ENCODE results near the gene RRP12.
A peak's percentile ranks its signal among the peaks of the same experiment; 100 is the strongest.
"Not testable (repeated sequence)": the region's sequence is repeated elsewhere in the genome, so short reads cannot be mapped to it uniquely, and the experiment has no call there.

Gene RRP12

GRCh38 chr10:97353945-97354344, 47.2 kb downstream of the RRP12 start:
- peaks cover 12 to 23% of the 10 kb centered on the region in 2 donors for H3K36me3 ChIP-seq (ENCODE audit: control insufficient read depth in 1 of 2, insufficient read depth in 2 of 2, low read length in 2 of 2)
- H3K27ac ChIP-seq (ENCODE audit: low read length): no peak overlapping the region
- H3K27me3 ChIP-seq (ENCODE audit: low read depth, low read length): no peaks in the 10 kb centered on the region
- peaks cover 0 to 16% of the 10 kb centered on the region in 2 donors for H3K4me1 ChIP-seq (ENCODE audit: control insufficient read depth in 1 of 2, insufficient read depth in 2 of 2, low read length in 2 of 2)
- no peaks in the 10 kb centered on the region for H3K9me3 ChIP-seq (ENCODE audit: control insufficient read depth in 1 of 2, low read length in 2 of 2)
- H3K4me3 ChIP-seq (ENCODE audit: low read depth in 1 of 2, low read length in 2 of 2): no peak overlapping the region

- H3K4me3 ChIP-seq (ENCODE audit: low read depth in 1 of 2, low read length in 2 of 2): no peak overlapping the region
- no peaks in the 10 kb centered on the region for H3K36me3 ChIP-seq (ENCODE audit: control insufficient read depth in 1 of 2, insufficient read depth in 2 of 2, low read length in 2 of 2)
- H3K9me3 ChIP-seq (ENCODE audit: control insufficient read depth in 1 of 2, low read length in 2 of 2): no peaks in the 10 kb centered on the region
- H3K27ac ChIP-seq (ENCODE audit: low read length): no peak overlapping the region
- H3K4me1 ChIP-seq (ENCODE audit: control insufficient read depth in 1 of 2, insufficient read depth in 2 of 2, low read length in 2 of 2): peaks cover 0 to 4% of the 10 kb centered on the region in 2 donors
- H3K27me3 ChIP-seq (ENCODE audit: low read depth, low read length): no peaks in the 10 kb centered on the region
Observed at GRCh38 chr10:97349752-97350513, 51.2 kb downstream of the RRP12 start.

GRCh38 chr10:97347317-97347716, 53.8 kb downstream of the RRP12 start:
- no peaks in the 10 kb centered on the region for H3K27me3 ChIP-seq (ENCODE audit: low read depth, low read length)
- no peaks in the 10 kb centered on the region for H3K36me3 ChIP-seq (ENCODE audit: control insufficient read depth in 1 of 2, insufficient read depth in 2 of 2, low read length in 2 of 2)
- H3K4me3 ChIP-seq (ENCODE audit: low read depth in 1 of 2, low read length in 2 of 2): no peak overlapping the region
- H3K9me3 ChIP-seq (ENCODE audit: control insufficient read depth in 1 of 2, low read length in 2 of 2): no peaks in the 10 kb centered on the region
- H3K27ac ChIP-seq (ENCODE audit: low read length): no peak overlapping the region
- H3K4me1 ChIP-seq (ENCODE audit: control insufficient read depth in 1 of 2, insufficient read depth in 2 of 2, low read length in 2 of 2): peaks cover 0 to 4% of the 10 kb centered on the region in 2 donors

GRCh38 chr10:97343664-97344063, 57.5 kb downstream of the RRP12 start:
- not testable (repeated sequence) for H3K4me1 ChIP-seq (ENCODE audit: control insufficient read depth in 1 of 2, insufficient read depth in 2 of 2, low read length in 2 of 2); H3K36me3 ChIP-seq (ENCODE audit: control insufficient read depth in 1 of 2, insufficient read depth in 2 of 2, low read length in 2 of 2); H3K27ac ChIP-seq (ENCODE audit: low read length); H3K4me3 ChIP-seq (ENCODE audit: low read depth in 1 of 2, low read length in 2 of 2); H3K9me3 ChIP-seq (ENCODE audit: control insufficient read depth in 1 of 2, low read length in 2 of 2); H3K27me3 ChIP-seq (ENCODE audit: low read depth, low read length)

- peaks cover 0 to 4% of the 10 kb centered on the region in 2 donors for H3K4me1 ChIP-seq (ENCODE audit: control insufficient read depth in 1 of 2, insufficient read depth in 2 of 2, low read length in 2 of 2)
- H3K36me3 ChIP-seq (ENCODE audit: control insufficient read depth in 1 of 2, insufficient read depth in 2 of 2, low read length in 2 of 2): no peaks in the 10 kb centered on the region
- no peak overlapping the region for H3K27ac ChIP-seq (ENCODE audit: low read length)
- H3K9me3 ChIP-seq (ENCODE audit: control insufficient read depth in 1 of 2, low read length in 2 of 2): no peaks in the 10 kb centered on the region
- H3K27me3 ChIP-seq (ENCODE audit: low read depth, low read length): no peaks in the 10 kb centered on the region
- no peak overlapping the region for H3K4me3 ChIP-seq (ENCODE audit: low read depth in 1 of 2, low read length in 2 of 2)
Observed at GRCh38 chr10:97341416-97341815, 59.7 kb downstream of the RRP12 start.

- peaks cover 0 to 5% of the 10 kb centered on the region in 2 donors for H3K4me1 ChIP-seq (ENCODE audit: control insufficient read depth in 1 of 2, insufficient read depth in 2 of 2, low read length in 2 of 2)
- H3K27me3 ChIP-seq (ENCODE audit: low read depth, low read length): no peaks in the 10 kb centered on the region
- no peak overlapping the region for H3K27ac ChIP-seq (ENCODE audit: low read length)
- no peaks in the 10 kb centered on the region for H3K9me3 ChIP-seq (ENCODE audit: control insufficient read depth in 1 of 2, low read length in 2 of 2)
- no peak overlapping the region for H3K4me3 ChIP-seq (ENCODE audit: low read depth in 1 of 2, low read length in 2 of 2)
- H3K36me3 ChIP-seq (ENCODE audit: control insufficient read depth in 1 of 2, insufficient read depth in 2 of 2, low read length in 2 of 2): no peaks in the 10 kb centered on the region
Observed at GRCh38 chr10:97338041-97338440, 63.1 kb downstream of the RRP12 start.

- no peak overlapping the region for H3K4me3 ChIP-seq (ENCODE audit: low read depth in 1 of 2, low read length in 2 of 2)
- H3K36me3 ChIP-seq (ENCODE audit: control insufficient read depth in 1 of 2, insufficient read depth in 2 of 2, low read length in 2 of 2): no peaks in the 10 kb centered on the region
- H3K9me3 ChIP-seq (ENCODE audit: control insufficient read depth in 1 of 2, low read length in 2 of 2): no peaks in the 10 kb centered on the region
- H3K27ac ChIP-seq (ENCODE audit: low read length): no peak overlapping the region
- no peaks in the 10 kb centered on the region for H3K27me3 ChIP-seq (ENCODE audit: low read depth, low read length)
- peaks cover 5 to 12% of the 10 kb centered on the region in 2 donors for H3K4me1 ChIP-seq (ENCODE audit: control insufficient read depth in 1 of 2, insufficient read depth in 2 of 2, low read length in 2 of 2)
Observed at GRCh38 chr10:97336942-97337831, 64.0 kb downstream of the RRP12 start.

GRCh38 chr10:97336446-97336845, 64.7 kb downstream of the RRP12 start:
- Histone ChIP-seq H3K27ac (ENCODE audit: low read length) (no peak overlapping the region), H3K27me3 (ENCODE audit: low read depth, low read length) (no peaks in the 10 kb centered on the region), H3K36me3 (ENCODE audit: control insufficient read depth in 1 of 2, insufficient read depth in 2 of 2, low read length in 2 of 2) (no peaks in the 10 kb centered on the region), H3K4me3 (ENCODE audit: low read depth in 1 of 2, low read length in 2 of 2) (no peak overlapping the region), H3K9me3 (ENCODE audit: control insufficient read depth in 1 of 2, low read length in 2 of 2) (no peaks in the 10 kb centered on the region), H3K4me1 (ENCODE audit: control insufficient read depth in 1 of 2, insufficient read depth in 2 of 2, low read length in 2 of 2) (peaks cover 10 to 19% of the 10 kb centered on the region in 2 donors)

GRCh38 chr10:97336006-97336405, 65.1 kb downstream of the RRP12 start:
- Histone ChIP-seq H3K27ac (ENCODE audit: low read length) (no peak overlapping the region), H3K27me3 (ENCODE audit: low read depth, low read length) (no peaks in the 10 kb centered on the region), H3K4me1 (ENCODE audit: control insufficient read depth in 1 of 2, insufficient read depth in 2 of 2, low read length in 2 of 2) (peaks cover 10 to 23% of the 10 kb centered on the region in 2 donors), H3K9me3 (ENCODE audit: control insufficient read depth in 1 of 2, low read length in 2 of 2) (no peaks in the 10 kb centered on the region), H3K36me3 (ENCODE audit: control insufficient read depth in 1 of 2, insufficient read depth in 2 of 2, low read length in 2 of 2) (no peaks in the 10 kb centered on the region), H3K4me3 (ENCODE audit: low read depth in 1 of 2, low read length in 2 of 2) (no peak overlapping the region)

GRCh38 chr10:97335188-97335619, 65.9 kb downstream of the RRP12 start:
- Histone ChIP-seq H3K27me3 (ENCODE audit: low read depth, low read length) (no peaks in the 10 kb centered on the region), H3K9me3 (ENCODE audit: control insufficient read depth in 1 of 2, low read length in 2 of 2) (no peaks in the 10 kb centered on the region), H3K36me3 (ENCODE audit: control insufficient read depth in 1 of 2, insufficient read depth in 2 of 2, low read length in 2 of 2) (peaks cover 0 to under 1% of the 10 kb centered on the region in 2 donors), H3K4me1 (ENCODE audit: control insufficient read depth in 1 of 2, insufficient read depth in 2 of 2, low read length in 2 of 2) (peaks cover 10 to 23% of the 10 kb centered on the region in 2 donors), H3K27ac (ENCODE audit: low read length) (no peak overlapping the region), H3K4me3 (ENCODE audit: low read depth in 1 of 2, low read length in 2 of 2) (peak overlapping the region in 1 of 2 donors; percentile 87)

GRCh38 chr10:97334370-97335175, 66.6 kb downstream of the RRP12 start, which contains the start of gene FRAT2:
Gene FRAT2, minus strand, starts transcription at chr10:97334729. Its CDS starts 157 bp downstream, at chr10:97334572.
- peaks cover 10 to 23% of the 10 kb centered on the region in 2 donors for H3K4me1 ChIP-seq (ENCODE audit: control insufficient read depth in 1 of 2, insufficient read depth in 2 of 2, low read length in 2 of 2)

More at GRCh38 chr10:97334370-97335175, 66.6 kb downstream of the RRP12 start, which contains the start of gene FRAT2:
- Histone ChIP-seq H3K4me3 (ENCODE audit: low read depth in 1 of 2, low read length in 2 of 2) (peak within 1 kb of the TSS; percentile 87 to 91), H3K36me3 (ENCODE audit: control insufficient read depth in 1 of 2, insufficient read depth in 2 of 2, low read length in 2 of 2) (peaks cover 0 to 4% of the 10 kb centered on the region in 2 donors), H3K27ac (ENCODE audit: low read length) (peak within 1 kb of the TSS; percentile 96), H3K27me3 (ENCODE audit: low read depth, low read length) (no peaks in the 10 kb centered on the region), H3K9me3 (ENCODE audit: control insufficient read depth in 1 of 2, low read length in 2 of 2) (no peaks in the 10 kb centered on the region)
